Retinal pigment epithelial cell (primary cell): ENCODE results near the gene CA9.

ENCODE experiments used
- DNase-seq: peaks from one replicate; pipeline ENCODE4 v3.0.0-alpha.2; 2010; ENCODE audit warnings: low read depth
- H3K4me3 ChIP-seq: 2 replicates; pipeline ENCODE4 v1.5.1; 2011; ENCODE audit warnings: mild to moderate bottlenecking, low read length, control low read depth, moderate library complexity
- CTCF ChIP-seq: conservative IDR thresholded peaks from 2 replicates; pipeline ENCODE4 v1.5.1; 2011; ENCODE audit warnings: low read depth, low read length, control low read depth, inconsistent platforms

The CA9 gene

GRCh38 chr9:35690614-35691333 is 17.0 kb downstream of the CA9 start:
- no peak for DNase-seq
- H3K4me3 ChIP-seq: peak overlapping the region; percentile 81
- no peak for TF ChIP-seq CTCF

GRCh38 chr9:35691334-35691650 is 17.6 kb downstream of the CA9 start:
- TF ChIP-seq CTCF: no peak
- no peak for DNase-seq

GRCh38 chr9:35691757-35692301 is 18.1 kb downstream of the CA9 start:
- no peak for DNase-seq
- H3K4me3 ChIP-seq: no peak overlapping the region
- TF ChIP-seq CTCF: no peak

More at GRCh38 chr9:35691334-35691650, 17.6 kb downstream of the CA9 start:
- H3K4me3 ChIP-seq: peak overlapping the region; percentile 81

GRCh38 chr9:35695943-35696401 is 22.2 kb downstream of the CA9 start:
- no peak for TF ChIP-seq CTCF
- H3K4me3 ChIP-seq: no peak overlapping the region
- no peak for DNase-seq

- peak; percentile 97 for TF ChIP-seq CTCF
- DNase-seq: no peak
- no peak overlapping the region for H3K4me3 ChIP-seq
These were observed 22.9 kb downstream of the CA9 start for GRCh38 chr9:35696520-35697215.

GRCh38 chr9:35697486-35697885 is 23.8 kb downstream of the CA9 start:
- H3K4me3 ChIP-seq: no peak overlapping the region
- TF ChIP-seq CTCF: no peak
- no peak for DNase-seq
